Stimulated activated CD8-positive, alpha-beta memory T cell treated with anti-CD3 and anti-CD28 coated beads, Interleukin-15, amount 100 ng/mL, for 48 hours (primary cell): ENCODE results near the gene TRIM33.
"Not testable (repeated sequence)": the region's sequence is repeated elsewhere in the genome, so short reads cannot be mapped to it uniquely, and the experiment has no call there.

ENCODE experiments used
- DNase-seq, 2 donors: peaks; one replicate each; pipeline ENCODE4 v3.0.0-alpha.2; 2020; ENCODE audit warnings: low read depth in 2 of 2

TRIM33 gene

DNA sequence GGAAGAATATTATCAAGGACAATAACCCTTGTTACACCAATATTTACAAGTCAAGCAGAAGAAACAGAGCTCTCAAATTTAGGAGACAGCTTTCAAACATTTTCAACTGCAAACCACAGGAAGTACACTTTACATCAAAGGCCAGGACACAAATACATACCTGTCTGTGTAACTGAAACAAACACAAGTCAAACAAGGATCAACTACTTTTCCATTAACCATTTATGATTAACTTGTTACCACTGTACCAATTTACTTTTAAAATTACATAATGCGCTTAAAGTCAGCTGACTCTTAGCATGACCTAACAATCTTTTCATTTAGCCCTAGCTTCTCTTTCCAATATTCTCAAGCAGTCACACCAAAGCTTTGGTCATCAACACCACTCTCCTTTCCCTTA, 43.5 kb downstream of the TRIM33 start:
- no peak for DNase-seq

GRCh38 chr1:114466334-114467014, 44.5 kb downstream of the TRIM33 start:
- DNase-seq, result no peak

DNA sequence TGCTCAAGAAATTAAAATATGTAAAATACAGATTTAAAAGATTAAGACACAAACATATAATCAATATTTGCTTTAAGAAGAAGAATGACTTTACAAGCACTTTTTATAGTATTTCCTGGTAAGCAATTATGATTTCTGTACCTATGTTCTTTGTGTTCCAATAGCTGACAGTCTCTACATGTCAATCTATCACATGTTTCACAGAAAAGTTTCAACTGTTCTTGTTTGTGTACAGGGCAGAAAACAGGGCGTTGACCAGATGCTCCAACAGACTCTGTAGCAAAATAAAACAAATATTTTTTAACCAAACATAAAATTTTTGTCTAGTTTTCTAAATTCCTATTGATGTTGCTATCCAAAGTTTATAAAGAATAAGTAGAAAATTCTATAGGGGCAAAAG, 48.0 kb downstream of the TRIM33 start:
- no peak for DNase-seq

- DNase-seq, result no peak
These were observed 48.7 kb downstream of the TRIM33 start for GRCh38 chr1:114462341-114462740.

DNA sequence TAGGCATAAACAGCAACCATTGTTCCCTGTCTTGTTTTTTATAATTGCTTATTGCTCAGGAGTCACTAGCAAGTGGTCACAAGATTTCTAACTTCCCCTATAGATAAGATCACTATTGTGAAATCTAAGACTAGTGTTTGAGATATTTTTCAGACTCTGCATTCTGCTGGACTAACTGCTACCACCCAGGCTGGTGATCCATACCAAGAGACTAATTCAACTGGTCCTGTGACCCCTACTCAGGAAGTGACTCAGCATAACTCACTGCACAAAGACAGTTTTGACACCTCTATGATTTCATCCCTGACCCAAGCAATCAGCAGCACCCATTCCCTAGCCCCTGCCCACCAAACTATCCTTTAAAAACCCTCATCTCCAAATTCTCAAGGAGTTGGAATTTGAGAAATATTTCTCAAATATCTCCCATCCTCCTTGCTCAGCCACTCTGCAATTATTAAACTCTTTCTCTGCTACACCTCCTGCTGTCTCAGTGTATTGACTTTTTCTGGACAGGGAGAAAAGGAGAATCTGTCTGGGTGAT, 52.7 kb downstream of the TRIM33 start:
- no peak for DNase-seq

GRCh38 chr1:114457675-114458236, 53.2 kb downstream of the TRIM33 start:
- no peak for DNase-seq

DNA sequence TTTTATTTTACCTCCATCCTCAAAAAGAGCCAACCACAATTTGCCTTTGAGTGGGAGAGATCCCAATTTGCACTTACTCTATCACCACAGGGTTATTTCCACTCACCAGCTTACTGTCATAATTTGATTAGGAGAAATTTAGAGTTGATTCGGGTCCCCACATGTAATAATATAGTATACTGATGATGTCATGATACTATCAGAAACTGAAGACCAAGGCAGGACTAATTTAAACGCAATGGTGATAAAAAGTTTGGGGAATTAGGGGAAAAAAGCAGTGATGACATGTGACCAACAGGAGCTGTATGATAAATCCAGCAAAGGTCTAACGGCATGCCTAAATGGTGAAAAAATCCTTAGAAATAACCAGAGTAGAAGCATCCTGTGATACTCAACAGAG, 54.4 kb downstream of the TRIM33 start:
- no peak for DNase-seq

GRCh38 chr1:114455102-114455785, 55.8 kb downstream of the TRIM33 start:
- DNase-seq, result no peak

DNA sequence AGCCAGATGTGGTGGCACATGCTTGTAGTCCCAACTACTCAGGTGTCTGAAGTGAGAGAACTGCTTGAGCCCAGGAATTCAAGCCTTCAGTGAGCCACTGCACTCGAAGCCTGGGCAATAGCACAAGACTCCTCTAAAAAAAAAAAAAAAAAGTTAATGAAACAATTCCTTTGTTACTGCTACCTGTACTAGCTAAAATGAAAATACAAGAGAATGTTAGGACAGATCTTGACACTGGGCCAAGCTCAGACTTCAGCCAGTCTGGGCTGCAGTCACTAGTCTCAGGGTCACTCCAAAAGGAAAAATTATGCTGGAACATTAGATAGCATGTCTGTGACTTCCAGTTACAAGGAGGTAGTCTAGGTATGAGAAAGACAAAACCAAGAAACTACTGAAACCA, 56.5 kb downstream of the TRIM33 start:
- no peak for DNase-seq

GRCh38 chr1:114453361-114453784, 57.6 kb downstream of the TRIM33 start:
- no peak for DNase-seq

GRCh38 chr1:114448370-114449036, 62.5 kb downstream of the TRIM33 start:
- no peak for DNase-seq

DNA sequence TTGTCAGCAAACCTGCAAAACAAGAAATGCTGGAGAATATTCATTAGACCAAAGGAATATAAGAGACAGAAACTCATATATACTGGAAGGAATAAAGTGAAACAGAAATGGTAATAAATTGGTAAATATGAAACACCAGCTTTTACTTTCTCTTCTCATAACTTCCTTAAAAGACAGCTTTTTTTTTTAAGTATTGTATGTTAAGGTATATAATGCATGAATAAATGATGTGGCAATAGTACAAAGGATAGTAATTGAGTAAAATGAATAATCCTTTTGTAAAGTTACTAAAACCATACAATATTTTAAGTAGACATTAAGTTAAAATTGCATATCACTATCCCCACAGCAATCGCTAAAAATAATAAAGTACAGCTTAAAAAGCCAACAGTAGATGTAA, 64.8 kb downstream of the TRIM33 start:
- no peak for DNase-seq

- DNase-seq, result not testable (repeated sequence)
These were observed 67.8 kb downstream of the TRIM33 start for GRCh38 chr1:114443226-114443625.

GRCh38 chr1:114441332-114441731, 69.7 kb downstream of the TRIM33 start:
- no peak for DNase-seq

DNA sequence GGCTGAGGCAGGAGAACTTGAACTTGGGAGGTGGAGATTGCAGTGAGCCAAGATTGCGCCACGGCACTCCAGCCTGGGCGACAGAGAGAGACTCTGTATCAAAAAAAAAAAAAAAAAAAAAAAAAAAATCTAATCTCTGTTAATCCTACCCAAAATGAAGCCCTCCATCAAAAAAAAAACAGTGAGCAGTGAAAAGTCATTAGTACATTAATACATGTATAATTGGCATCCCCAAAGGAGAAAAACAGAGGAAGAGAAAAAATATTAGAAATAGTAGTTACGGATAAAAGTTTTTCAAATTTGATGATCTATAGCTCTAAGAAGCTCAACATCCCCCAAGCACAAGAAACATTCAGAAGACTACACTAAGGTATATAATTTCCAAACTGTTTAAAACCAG, 71.6 kb downstream of the TRIM33 start:
- no peak for DNase-seq

- DNase-seq, result no peak
These were observed 73.2 kb downstream of the TRIM33 start for GRCh38 chr1:114437812-114438211.

GRCh38 chr1:114436799-114437198, 74.2 kb downstream of the TRIM33 start:
- no peak for DNase-seq

- no peak for DNase-seq
These were observed 75.8 kb downstream of the TRIM33 start for GRCh38 chr1:114435088-114435715.

- DNase-seq, result no peak
These were observed 80.0 kb downstream of the TRIM33 start for GRCh38 chr1:114431026-114431425.

- no peak for DNase-seq
These were observed 82.8 kb downstream of the TRIM33 start for GRCh38 chr1:114428083-114428754.

DNA sequence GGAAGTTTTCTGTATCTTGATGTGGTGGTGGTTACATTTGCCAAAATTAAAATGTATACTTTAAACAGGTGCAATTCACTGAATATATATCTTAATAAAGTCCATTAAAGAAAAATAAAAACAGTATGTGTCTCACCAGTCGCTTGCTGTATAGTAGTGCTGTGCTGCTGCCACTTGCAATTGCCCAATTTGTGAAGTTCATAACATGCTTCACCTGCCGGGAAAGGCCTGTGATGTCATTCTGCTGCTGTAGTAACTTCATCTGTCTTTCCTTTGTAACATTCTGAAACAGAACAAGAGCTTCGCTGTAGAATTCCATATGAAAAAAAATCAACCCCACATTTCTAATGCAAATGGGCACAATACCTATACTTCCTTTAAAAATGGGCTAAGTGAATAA, 83.4 kb downstream of the TRIM33 start:
- no peak for DNase-seq
